Lung (tissue), 12 donors: ENCODE measurements around the gene HIRA. TPM values are rescaled to one million over a fixed set of nuclear protein-coding genes. Genes with fewer than 3 reads are reported as not detected.

Experiments used
- ATAC-seq: fragments of 200-7000 bp; cut with Tn5 transposase; one replicate; pipeline ENCODE4 v1.9.1; 2020; ENCODE audit warnings: moderate number of reproducible peaks; ENCODE audit not compliant: insufficient read depth, low FRiP score
- DNase-seq, 3 donors: peaks; one replicate each; pipeline ENCODE4 v3.0.0-alpha.2; 2013 to 2017
- H3K27ac ChIP-seq, 2 donors: one replicate each; pipeline ENCODE4 v1.5.1; 2013; ENCODE audit warnings: mild to moderate bottlenecking in 2 of 2, moderate library complexity in 2 of 2, control low read depth in 1 of 2, inconsistent platforms in 1 of 2, low read depth in 1 of 2, low read length in 1 of 2
- H3K27me3 ChIP-seq, 3 donors: one replicate each; pipeline ENCODE4 v1.5.1; 2013; ENCODE audit warnings: low read length in 2 of 3; ENCODE audit not compliant: control insufficient read depth in 3 of 3, insufficient read depth in 3 of 3
- H3K36me3 ChIP-seq, 4 donors: one replicate each; pipeline ENCODE4 v1.5.1; 2013; ENCODE audit warnings: low read length in 4 of 4, mild to moderate bottlenecking in 1 of 4, moderate library complexity in 1 of 4; ENCODE audit not compliant: control insufficient read depth in 4 of 4, insufficient read depth in 4 of 4
- H3K4me1 ChIP-seq, 5 donors: one replicate each; pipeline ENCODE4 v1.5.1; 2013; ENCODE audit warnings: low read length in 5 of 5, mild to moderate bottlenecking in 2 of 5, moderate library complexity in 1 of 5; ENCODE audit not compliant: control insufficient read depth in 5 of 5, insufficient read depth in 5 of 5
- H3K4me3 ChIP-seq: one replicate; pipeline ENCODE4 v1.5.1; 2013; ENCODE audit warnings: mild to moderate bottlenecking, control low read depth, moderate library complexity
- H3K9ac ChIP-seq, 2 donors: one replicate each; pipeline ENCODE4 v1.5.1; 2013; ENCODE audit warnings: low read length in 2 of 2, control low read depth in 1 of 2; ENCODE audit not compliant: insufficient read depth in 1 of 2
- H3K9me3 ChIP-seq, 4 donors: one replicate each; pipeline ENCODE4 v1.5.1; 2013; ENCODE audit warnings: low read length in 3 of 4, mild to moderate bottlenecking in 1 of 4, moderate library complexity in 1 of 4; ENCODE audit not compliant: control insufficient read depth in 4 of 4, insufficient read depth in 3 of 4
- CTCF ChIP-seq: IDR thresholded peaks from 2 replicates; pipeline ENCODE4 v1.5.1; 2012; ENCODE audit warnings: mild to moderate bottlenecking; ENCODE audit errors: control extremely low read depth, extremely low read depth
- WGBS, 2 donors: extraction: QIAGEN DNeasy Blood & Tissue Kit; methylation state at CpG; one replicate each; pipeline ENCODE4 v1.1.7; 2013; 5-methylcytosine and 5-hydroxymethylcytosine counted together
- polyA plus RNA-seq, 2 donors: library from polyadenylated mRNA; stranded (reverse); fragments of 200-250 nt; gene quantifications; one replicate each; pipeline ENCODE4 v1.2.1, GENCODE V29; 2013
- total RNA-seq, 2 donors: library from RNA; depleted of rRNA in 1 of 2; stranded (reverse); fragments of >200 nt in 1 of 2; gene quantifications; one replicate each; pipeline ENCODE4 v1.2.1, GENCODE V29; 2014 to 2021
- donor health status: control.
- donor health status: control.
- donor health status: Bipolar disorder and iron deficiency.
- donor health status: healthy.
- donor health status: DM: yes; HTN: yes; CAD: no.

The HIRA gene
- total and polyA plus RNA-seq, 4 donors = 7.5 to 27.2 (median 17.3) TPM

DNA sequence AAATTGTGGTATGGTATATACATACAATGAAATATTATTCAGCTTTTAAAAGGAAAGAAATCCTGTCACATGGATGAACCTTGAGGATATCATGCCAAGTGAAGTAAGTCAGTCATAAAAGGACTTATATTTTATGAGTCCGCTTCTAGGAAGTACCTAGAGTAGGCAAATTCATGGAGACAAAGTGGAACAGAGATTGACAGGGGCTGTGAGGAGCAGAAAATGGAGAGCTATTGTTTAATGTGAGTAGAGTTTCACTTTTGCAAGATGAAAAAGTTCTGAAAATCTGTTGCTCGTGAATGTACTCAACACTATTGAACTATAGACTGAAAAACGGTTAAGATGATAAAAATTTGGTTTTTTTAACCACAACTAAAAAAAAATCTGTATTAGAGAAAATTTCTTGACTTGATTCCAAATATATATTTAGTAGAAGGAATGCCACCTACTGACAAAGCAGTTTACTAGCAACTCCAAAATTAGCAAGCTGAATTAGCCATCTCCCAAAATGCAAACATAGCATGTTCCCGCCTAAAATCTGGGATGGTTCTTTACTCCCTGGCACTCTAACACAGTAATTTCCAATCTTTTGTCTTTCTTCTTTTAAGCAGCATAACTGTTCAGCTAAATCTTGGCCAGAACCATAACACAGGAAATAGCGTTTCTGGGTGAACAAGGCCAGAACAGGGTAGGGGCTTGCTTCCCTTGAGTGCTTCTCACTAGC, 46.0 kb upstream of the HIRA start:
- Histone ChIP-seq H3K4me1 (peaks cover 0 to 21% (median 3%) of the 10 kb centered on the region in 5 donors), H3K27me3 (no peaks in the 10 kb centered on the region), H3K27ac (peak overlapping the region; percentile 37 to 96), H3K36me3 (peaks cover 9 to 19% (median 11%) of the 10 kb centered on the region in 4 donors), H3K9me3 (no peaks in the 10 kb centered on the region), H3K9ac (peak overlapping the region; percentile 42 to 62), H3K4me3 (peak overlapping the region; percentile 82)
- DNase-seq = peak in 2 of 3 donors; percentile 73
- 21 to 23% methylated on average over 5 of the region's 5 CpGs for WGBS, 2 donors
- ATAC-seq = no peak
- no peak for TF ChIP-seq CTCF

DNA sequence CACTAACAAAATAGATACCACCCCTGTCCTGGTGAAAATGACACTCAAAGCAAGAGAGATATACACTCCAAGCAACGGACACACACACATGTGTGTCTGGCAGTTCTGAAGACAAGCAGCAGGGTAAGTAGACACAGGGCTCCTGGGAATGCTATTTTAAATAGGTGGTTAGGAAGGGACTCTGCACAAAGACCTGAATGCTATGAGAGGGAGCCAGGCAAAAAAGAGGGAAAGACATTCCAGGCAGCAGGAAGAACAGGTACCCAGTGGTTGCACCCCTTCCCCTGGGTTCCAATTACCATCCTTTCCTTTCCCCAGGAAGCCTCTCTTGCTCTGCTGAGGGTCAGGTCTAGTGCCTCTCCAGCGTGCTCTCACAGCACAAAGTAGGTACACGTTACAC, 44.5 kb upstream of the HIRA start:
- Histone ChIP-seq H3K9me3 (no peaks in the 10 kb centered on the region), H3K4me3 (no peak overlapping the region), H3K27ac (no peak overlapping the region), H3K4me1 (peaks cover 0 to 21% (median 3%) of the 10 kb centered on the region in 5 donors), H3K27me3 (no peaks in the 10 kb centered on the region), H3K9ac (no peak overlapping the region), H3K36me3 (peaks cover 10 to 30% (median 13%) of the 10 kb centered on the region in 4 donors)
- no peak for TF ChIP-seq CTCF
- ATAC-seq (no peak), DNase-seq (no peak)
- WGBS, 2 donors = 75 to 77% methylated on average over 3 of the region's 3 CpGs

DNA sequence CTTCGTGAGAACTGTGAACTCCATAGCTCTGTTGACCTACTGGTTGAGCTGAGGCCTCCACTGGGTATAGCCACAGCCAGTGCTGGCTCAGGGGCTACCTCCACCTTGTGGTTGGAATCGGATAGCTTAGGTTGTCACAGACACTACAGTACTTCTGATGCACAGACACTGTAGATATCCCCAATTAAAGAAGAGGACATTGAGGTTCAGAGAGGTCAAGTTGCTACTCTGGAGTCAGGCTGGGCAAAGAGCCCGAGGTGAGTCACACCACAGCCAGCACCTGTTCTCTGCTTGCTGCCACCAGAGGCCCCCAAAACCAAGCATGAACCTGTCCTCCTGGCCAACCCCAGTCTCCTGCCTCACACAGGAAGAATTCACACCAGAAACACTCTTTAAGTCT, 42.0 kb upstream of the HIRA start:
- H3K36me3 ChIP-seq = peaks cover 18 to 51% (median 22%) of the 10 kb centered on the region in 4 donors
- H3K4me3 ChIP-seq = no peak overlapping the region
- no peak overlapping the region for H3K9ac ChIP-seq
- H3K9me3 ChIP-seq = no peaks in the 10 kb centered on the region
- H3K27me3 ChIP-seq = no peaks in the 10 kb centered on the region
- no peak for TF ChIP-seq CTCF
- ATAC-seq = no peak
- H3K27ac ChIP-seq = no peak overlapping the region
- DNase-seq = no peak
- H3K4me1 ChIP-seq = peaks cover 0 to 10% (median 1%) of the 10 kb centered on the region in 5 donors
- 88 to 93% methylated on average over 3 of the region's 3 CpGs for WGBS, 2 donors

DNA sequence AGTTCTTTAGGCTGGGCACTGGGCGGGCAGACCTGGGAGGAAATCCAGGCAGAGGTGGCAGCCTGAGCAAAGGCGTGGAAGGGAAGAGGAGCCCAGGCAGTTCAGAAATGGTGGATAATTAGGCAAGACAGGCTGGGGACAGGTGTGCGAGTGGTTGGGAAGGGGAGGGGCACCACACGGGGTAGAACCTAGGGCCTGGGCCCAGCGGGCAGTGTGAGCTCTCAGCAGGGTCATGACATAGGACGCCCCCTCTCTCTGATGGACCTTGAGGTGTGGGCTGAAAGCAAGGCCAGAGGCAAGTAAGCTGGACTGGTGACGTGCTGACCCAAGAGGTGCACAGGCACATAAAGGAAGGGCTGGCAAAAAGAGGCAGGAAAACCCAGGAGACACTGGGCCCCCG, 40.7 kb upstream of the HIRA start:
- Histone ChIP-seq H3K36me3 (peaks cover 24 to 61% (median 26%) of the 10 kb centered on the region in 4 donors), H3K9ac (no peak overlapping the region), H3K4me3 (no peak overlapping the region), H3K9me3 (no peaks in the 10 kb centered on the region), H3K27ac (no peak overlapping the region), H3K4me1 (peaks cover 0 to 2% (median 0%) of the 10 kb centered on the region in 5 donors), H3K27me3 (no peaks in the 10 kb centered on the region)
- no peak for TF ChIP-seq CTCF
- 95% methylated on average over 8 of the region's 8 CpGs for WGBS, 2 donors
- ATAC-seq (no peak), DNase-seq (no peak)
